HG03439 (cell line): ENCODE measurements around the gene CHAF1A.

Source experiments
- ATAC-seq: cut with Tn5 transposase; IDR thresholded peaks from one replicate; pipeline ENCODE4 v1.9.1; 2021; ENCODE audit warnings: mild to moderate bottlenecking, moderate library complexity; ENCODE audit not compliant: unreplicated experiment

Gene CHAF1A

GRCh38 chr19:4477034-4477801 lies 74.8 kb downstream of the CHAF1A start:
- no peak for ATAC-seq

- no peak for ATAC-seq
Observed at GRCh38 chr19:4482721-4483364, 80.4 kb downstream of the CHAF1A start.

GRCh38 chr19:4483385-4483784 lies 80.9 kb downstream of the CHAF1A start:
- ATAC-seq, result no peak

- ATAC-seq, result no peak
Observed at GRCh38 chr19:4487572-4487971, 85.1 kb downstream of the CHAF1A start.

GRCh38 chr19:4488496-4488895 lies 86.1 kb downstream of the CHAF1A start:
- ATAC-seq, result no peak

GRCh38 chr19:4491446-4491845 lies 89.0 kb downstream of the CHAF1A start:
- ATAC-seq, result no peak

GRCh38 chr19:4492337-4493103 lies 90.1 kb downstream of the CHAF1A start:
- no peak for ATAC-seq
